ENCODE data around the gene IQGAP2. TPM values are rescaled to one million over a fixed set of nuclear protein-coding genes. Genes with fewer than 3 reads are reported as not detected.

Gene IQGAP2
- total and polyA plus RNA-seq, 9 of the 15 experiments (the other 6 are each of a cell fraction or from before 2014, with no cell fraction given): 8.7 to 23.2 (median 17.4) TPM

GRCh38 chr5:76657683-76658311 is 254.7 kb downstream of the IQGAP2 start (continued):
- TF ChIP-seq ARID1B (IDR thresholded peaks at IDR 0.05): peak; percentile 100
- TF ChIP-seq MTA2 (IDR thresholded peaks at IDR 0.05; ENCODE audit: low read depth): peak; percentile 100
- 0 out of 2 replicates have a peak, but pooled peaks have one; percentile 34 for TF ChIP-seq MITF (IDR thresholded peaks at IDR 0.05)
- no peak for TF ChIP-seq ZBTB43 (CRISPR knock-in tag; IDR thresholded peaks at IDR 0.05)
- TF ChIP-seq CREB3L1 (IDR thresholded peaks at IDR 0.05; ENCODE audit: borderline replicate concordance, low read depth): peak; percentile 15; the same call in 1 of the 2 replicates
- TF ChIP-seq ZNF140 (CRISPR knock-in tag; IDR thresholded peaks at IDR 0.05): no peak
- peak; percentile 62; the same call in 1 of the 2 replicates for TF ChIP-seq ZNF609 (CRISPR knock-in tag; IDR thresholded peaks at IDR 0.05; ENCODE audit: borderline replicate concordance)
- TF ChIP-seq XRCC3 (IDR thresholded peaks at IDR 0.05): no peak
- TF ChIP-seq CHD4 (IDR thresholded peaks at IDR 0.05; ENCODE audit: insufficient read depth, insufficient replicate concordance, low read depth, low read length, poor library complexity, severe bottlenecking): no peak
- peak; percentile 98 for TF ChIP-seq GATA2 (CRISPR knock-in tag; IDR thresholded peaks at IDR 0.05)
- peak; percentile 95 for TF ChIP-seq ELF4 (CRISPR knock-in tag; IDR thresholded peaks at IDR 0.05)
- TF ChIP-seq ZBTB33 (CRISPR knock-in tag; IDR thresholded peaks at IDR 0.05): 0 out of 2 replicates have a peak, but pooled peaks have one; percentile 37
- TF ChIP-seq FOXJ2 (tag; IDR thresholded peaks at IDR 0.05): peak; percentile 59
- no peak for TF ChIP-seq MAX (CRISPR knock-in tag; IDR thresholded peaks at IDR 0.05)
- no peak for TF ChIP-seq MIER1 (IDR thresholded peaks at IDR 0.05; ENCODE audit: low read depth)
- TF ChIP-seq HDAC2 (IDR thresholded peaks at IDR 0.05): peak; percentile 93
